AG09319 (cell line): Measurements from ENCODE around the gene TLCD1.
A peak's percentile ranks its signal among the peaks of the same experiment; 100 is the strongest.

Source experiments
- DNase-seq: peaks from one replicate; pipeline ENCODE4 v3.0.0-alpha.2; 2010; ENCODE audit warnings: low read depth; ENCODE audit errors: extremely low read depth
- CTCF ChIP-seq: IDR thresholded peaks from 2 replicates; pipeline ENCODE4 v1.5.1; 2011; ENCODE audit warnings: low read depth, mild to moderate bottlenecking, inconsistent platforms, low read length, moderate library complexity

TLCD1 gene

GRCh38 chr17:28718333-28719020 is 7.6 kb downstream of the TLCD1 start:
- DNase-seq: no peak
- no peak for TF ChIP-seq CTCF

GRCh38 chr17:28717578-28718332 is 8.3 kb downstream of the TLCD1 start, which contains the start of gene RAB34:
Gene RAB34 (minus strand): TSS chr17:28717868. CDS start chr17:28717266, 602 bp downstream.
- DNase-seq: peak; percentile 78
- TF ChIP-seq CTCF: no peak; the same call in 1 of the 2 replicates

GRCh38 chr17:28716740-28717577 is 9.1 kb downstream of the TLCD1 start:
- no peak for DNase-seq
- no peak for TF ChIP-seq CTCF

- TF ChIP-seq CTCF: no peak
- DNase-seq: no peak
Observed at GRCh38 chr17:28715217-28715616, 10.8 kb downstream of the TLCD1 start.

- no peak for DNase-seq
- no peak for TF ChIP-seq CTCF
Observed at GRCh38 chr17:28714281-28714680, 11.8 kb downstream of the TLCD1 start.

GRCh38 chr17:28712705-28713415 is 13.2 kb downstream of the TLCD1 start:
- no peak for TF ChIP-seq CTCF
- no peak for DNase-seq
